Natural killer cell (primary cell): Measurements from ENCODE around the gene RBM38. TPM values are rescaled to one million over a fixed set of nuclear protein-coding genes. Genes with fewer than 3 reads are reported as not detected.

Experiments used
- ATAC-seq, 3 donors: fragments of 150-1000 bp in 2 of 3; fragments of 200-7000 bp in 1 of 3; cut with Tn5 transposase; 1 replicate in 1 of 3; 2 replicates in 2 of 3; pipeline ENCODE4 v1.10.0; 2021; ENCODE audit warnings: mild to moderate bottlenecking in 2 of 3, moderate library complexity in 2 of 3
- DNase-seq, 2 donors: peaks; one replicate each; pipeline versions ENCODE4 v3.0.0 to v3.0.0-alpha.2; 2013 to 2021; ENCODE audit warnings: mixed read lengths in 1 of 2
- H3K27ac ChIP-seq: one replicate; pipeline ENCODE4 v1.5.1; 2013; ENCODE audit warnings: mild to moderate bottlenecking, low read length
- H3K27me3 ChIP-seq: one replicate; pipeline ENCODE4 v1.6.1; 2013; ENCODE audit warnings: low read length; ENCODE audit not compliant: control insufficient read depth, insufficient read depth
- H3K36me3 ChIP-seq: one replicate; pipeline ENCODE4 v1.6.1; 2013; ENCODE audit warnings: low read length; ENCODE audit not compliant: control insufficient read depth, insufficient read depth
- H3K4me1 ChIP-seq: one replicate; pipeline ENCODE4 v1.6.1; 2013; ENCODE audit warnings: low read length; ENCODE audit not compliant: control insufficient read depth, insufficient read depth
- H3K4me3 ChIP-seq: one replicate; pipeline ENCODE4 v1.5.1; 2013; ENCODE audit warnings: low read length
- H3K9me3 ChIP-seq: one replicate; pipeline ENCODE4 v1.6.1; 2013; ENCODE audit warnings: low read length; ENCODE audit not compliant: control insufficient read depth, insufficient read depth
- H3K27ac Mint-ChIP-seq, 2 donors: one replicate each; pipeline ENCODE4 v1.8.0; 2022; ENCODE audit warnings: mild to moderate bottlenecking in 2 of 2, mixed read lengths in 2 of 2, moderate library complexity in 1 of 2
- H3K27me3 Mint-ChIP-seq, 2 donors: one replicate each; pipeline ENCODE4 v1.8.0; 2022; ENCODE audit warnings: low read depth in 2 of 2, mixed read lengths in 2 of 2
- H3K36me3 Mint-ChIP-seq: one replicate; pipeline ENCODE4 v1.8.0; 2022; ENCODE audit warnings: mixed read lengths
- H3K4me1 Mint-ChIP-seq, 2 donors: one replicate each; pipeline ENCODE4 v1.8.0; 2022; ENCODE audit warnings: mixed read lengths in 2 of 2
- H3K4me3 Mint-ChIP-seq: one replicate; pipeline ENCODE4 v1.8.0; 2022; ENCODE audit warnings: mild to moderate bottlenecking, moderate library complexity, mixed read lengths
- H3K9me3 Mint-ChIP-seq, 2 donors: one replicate each; pipeline ENCODE4 v1.8.0; 2022; ENCODE audit warnings: mixed read lengths in 2 of 2
- WGBS: methylation state at CpG from one replicate; pipeline ENCODE4 v1.1.7; 2013; ENCODE audit warnings: missing lambda C conversion rate; ENCODE audit not compliant: insufficient coverage; 5-methylcytosine and 5-hydroxymethylcytosine counted together
- intact Hi-C: fragments of 100-400 bp; cut with micrococcal nuclease; formaldehyde crosslinking; loops from one replicate; pipeline ENCODE4 v1.14.2; 2022
- total RNA-seq, 4 donors: library from RNA; stranded (reverse); fragments of 120-200 nt in 1 of 4; gene quantifications; one replicate each; pipeline versions ENCODE4 v1.2.3 to v1.2.4, GENCODE V29; 2013 to 2022
- TF ChIP-seq, protein P1 (sequence below): fragments of 200-600 bp; IDR thresholded peaks from one replicate; pipeline ENCODE4 v1.8.0; 2022; ENCODE audit warnings: antibody characterized with exemption

RBM38 gene
- total RNA-seq, 3 donors from 2014 or later (not counting 1 experiment from before 2014, with no cell fraction given), result 217 to 392 (median 264) TPM

DNA sequence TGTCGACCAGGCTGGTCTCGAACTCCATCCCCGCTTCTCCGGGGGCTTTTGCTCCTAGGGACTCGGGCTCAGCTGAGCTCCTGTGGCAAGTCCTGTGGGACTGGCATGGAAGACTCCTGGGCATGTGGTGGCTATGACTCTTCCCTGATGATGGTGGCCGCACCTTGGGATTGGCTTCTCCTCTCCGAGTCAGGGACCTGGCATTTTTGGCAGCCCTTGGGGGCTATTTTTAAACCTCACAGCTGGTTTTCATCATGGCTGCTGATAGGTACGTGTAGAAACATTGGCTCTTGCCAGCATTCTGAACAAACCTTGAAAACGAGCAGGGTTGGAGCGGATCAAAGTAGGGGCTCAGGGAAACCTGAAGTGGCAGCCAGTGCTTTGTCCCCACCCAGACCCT is 54.1 kb downstream of the RBM38 start:
- WGBS, result 93% methylated on average over 10 of the region's 10 CpGs

GRCh38 chr20:57445774-57446173 is 54.6 kb downstream of the RBM38 start:
- TF ChIP-seq, protein P1, sequence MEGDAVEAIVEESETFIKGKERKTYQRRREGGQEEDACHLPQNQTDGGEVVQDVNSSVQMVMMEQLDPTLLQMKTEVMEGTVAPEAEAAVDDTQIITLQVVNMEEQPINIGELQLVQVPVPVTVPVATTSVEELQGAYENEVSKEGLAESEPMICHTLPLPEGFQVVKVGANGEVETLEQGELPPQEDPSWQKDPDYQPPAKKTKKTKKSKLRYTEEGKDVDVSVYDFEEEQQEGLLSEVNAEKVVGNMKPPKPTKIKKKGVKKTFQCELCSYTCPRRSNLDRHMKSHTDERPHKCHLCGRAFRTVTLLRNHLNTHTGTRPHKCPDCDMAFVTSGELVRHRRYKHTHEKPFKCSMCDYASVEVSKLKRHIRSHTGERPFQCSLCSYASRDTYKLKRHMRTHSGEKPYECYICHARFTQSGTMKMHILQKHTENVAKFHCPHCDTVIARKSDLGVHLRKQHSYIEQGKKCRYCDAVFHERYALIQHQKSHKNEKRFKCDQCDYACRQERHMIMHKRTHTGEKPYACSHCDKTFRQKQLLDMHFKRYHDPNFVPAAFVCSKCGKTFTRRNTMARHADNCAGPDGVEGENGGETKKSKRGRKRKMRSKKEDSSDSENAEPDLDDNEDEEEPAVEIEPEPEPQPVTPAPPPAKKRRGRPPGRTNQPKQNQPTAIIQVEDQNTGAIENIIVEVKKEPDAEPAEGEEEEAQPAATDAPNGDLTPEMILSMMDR, result no peak
- Mint-ChIP-seq H3K4me1 (peaks cover 23 to 24% of the 10 kb centered on the region in 2 donors), H3K27ac (no peak overlapping the region), H3K27me3 (no peaks in the 10 kb centered on the region), H3K36me3 (no peaks in the 10 kb centered on the region), H3K4me3 (no peak overlapping the region), H3K9me3 (no peaks in the 10 kb centered on the region)
- no peak for ATAC-seq
- intact Hi-C loops, result no loop called here
- Histone ChIP-seq H3K36me3 (no peaks in the 10 kb centered on the region), H3K4me1 (peaks cover 17% of the 10 kb centered on the region), H3K4me3 (no peak overlapping the region), H3K9me3 (no peaks in the 10 kb centered on the region), H3K27ac (no peak overlapping the region), H3K27me3 (no peaks in the 10 kb centered on the region)
- WGBS, result 93% methylated on average over 3 of the region's 3 CpGs
- DNase-seq, result no peak

More for the DNA sequence above, 54.1 kb downstream of the RBM38 start:
- Histone ChIP-seq H3K36me3 (no peaks in the 10 kb centered on the region), H3K4me3 (no peak overlapping the region), H3K4me1 (peaks cover 15% of the 10 kb centered on the region), H3K27me3 (no peaks in the 10 kb centered on the region), H3K9me3 (no peaks in the 10 kb centered on the region), H3K27ac (no peak overlapping the region)
- peaks cover 18 to 21% of the 10 kb centered on the region in 2 donors for H3K4me1 Mint-ChIP-seq
- intact Hi-C loops, result no loop called here
- H3K36me3 Mint-ChIP-seq, result no peaks in the 10 kb centered on the region
- no peaks in the 10 kb centered on the region for H3K9me3 Mint-ChIP-seq
- no peaks in the 10 kb centered on the region for H3K27me3 Mint-ChIP-seq
- no peak overlapping the region for H3K27ac Mint-ChIP-seq
- ATAC-seq (no peak), DNase-seq (no peak)
- TF ChIP-seq, protein P1, result no peak
- H3K4me3 Mint-ChIP-seq, result no peak overlapping the region

GRCh38 chr20:57448764-57449354 is 57.7 kb downstream of the RBM38 start:
- TF ChIP-seq, protein P1, result no peak
- H3K27me3 Mint-ChIP-seq, result no peaks in the 10 kb centered on the region

More at GRCh38 chr20:57448764-57449354, 57.7 kb downstream of the RBM38 start:
- H3K4me3 ChIP-seq, result no peak overlapping the region
- 96% methylated on average over 9 of the region's 9 CpGs for WGBS
- DNase-seq (no peak), ATAC-seq (no peak)
- intact Hi-C loops, result no loop called here
- peaks cover 43% of the 10 kb centered on the region for H3K4me1 ChIP-seq
- Mint-ChIP-seq H3K4me1 (peaks cover 46 to 47% of the 10 kb centered on the region in 2 donors), H3K4me3 (no peak overlapping the region), H3K9me3 (no peaks in the 10 kb centered on the region), H3K27ac (no peak overlapping the region), H3K36me3 (no peaks in the 10 kb centered on the region)
- H3K27ac ChIP-seq, result no peak overlapping the region
- no peaks in the 10 kb centered on the region for H3K36me3 ChIP-seq
- no peaks in the 10 kb centered on the region for H3K27me3 ChIP-seq
- no peaks in the 10 kb centered on the region for H3K9me3 ChIP-seq
